Mucosa of rectum (tissue), 2 donors: ENCODE results near the gene GALNT6.
"Not testable (repeated sequence)": the region's sequence is repeated elsewhere in the genome, so short reads cannot be mapped to it uniquely, and the experiment has no call there.

Experiments used
- H3K27ac ChIP-seq, 2 donors: one replicate each; pipeline ENCODE4 v1.7.0; 2013; ENCODE audit warnings: inconsistent platforms in 2 of 2, low read depth in 2 of 2, low read length in 2 of 2
- H3K27me3 ChIP-seq, 2 donors: one replicate each; pipeline ENCODE4 v1.7.0; 2013; ENCODE audit warnings: low read length in 2 of 2; ENCODE audit not compliant: control insufficient read depth in 2 of 2, insufficient read depth in 2 of 2
- H3K36me3 ChIP-seq, 2 donors: one replicate each; pipeline ENCODE4 v1.7.0; 2013; ENCODE audit warnings: low read length in 2 of 2; ENCODE audit not compliant: control insufficient read depth in 2 of 2, insufficient read depth in 2 of 2
- H3K4me1 ChIP-seq, 2 donors: one replicate each; pipeline ENCODE4 v1.7.0; 2013; ENCODE audit warnings: low read length in 2 of 2, mild to moderate bottlenecking in 1 of 2; ENCODE audit not compliant: control insufficient read depth in 2 of 2, insufficient read depth in 2 of 2
- H3K4me3 ChIP-seq, 2 donors: one replicate each; pipeline ENCODE4 v1.7.0; 2013; ENCODE audit warnings: low read length in 2 of 2
- H3K9ac ChIP-seq, 2 donors: one replicate each; pipeline ENCODE4 v1.7.0; 2013; ENCODE audit warnings: low read length in 2 of 2, low read depth in 1 of 2, mild to moderate bottlenecking in 1 of 2
- H3K9me3 ChIP-seq, 2 donors: one replicate each; pipeline ENCODE4 v1.7.0; 2013; ENCODE audit warnings: low read length in 2 of 2; ENCODE audit not compliant: control insufficient read depth in 2 of 2
- donor health status: healthy.
- donor health status: Normal muscosa, but diverticular disease.

GALNT6 gene

DNA sequence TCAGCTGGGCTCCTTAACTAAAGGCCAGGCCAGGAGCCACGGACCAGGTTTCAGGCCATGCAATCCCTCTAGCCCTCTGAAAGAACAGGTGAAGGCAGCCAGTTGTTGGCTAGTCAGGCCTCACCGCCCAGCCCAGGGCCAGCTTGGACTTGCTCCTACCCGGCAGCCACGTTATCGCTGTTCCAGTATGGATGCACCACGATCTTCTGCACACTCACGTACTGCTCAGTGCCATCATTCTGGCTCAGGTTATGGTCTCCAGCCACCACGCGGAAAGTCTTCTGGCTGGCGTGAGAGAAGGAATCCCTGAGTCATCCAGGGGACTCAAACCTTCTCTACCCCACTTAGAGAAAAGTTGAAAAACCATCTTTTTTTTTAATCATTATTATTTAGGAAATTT is 48.8 kb downstream of the GALNT6 start:
- Histone ChIP-seq H3K27me3 (no peaks in the 10 kb centered on the region), H3K9me3 (no peaks in the 10 kb centered on the region), H3K27ac (no peak overlapping the region), H3K9ac (no peak overlapping the region), H3K4me3 (no peak overlapping the region), H3K4me1 (peaks cover 0 to 5% of the 10 kb centered on the region in 2 donors), H3K36me3 (no peaks in the 10 kb centered on the region)

DNA sequence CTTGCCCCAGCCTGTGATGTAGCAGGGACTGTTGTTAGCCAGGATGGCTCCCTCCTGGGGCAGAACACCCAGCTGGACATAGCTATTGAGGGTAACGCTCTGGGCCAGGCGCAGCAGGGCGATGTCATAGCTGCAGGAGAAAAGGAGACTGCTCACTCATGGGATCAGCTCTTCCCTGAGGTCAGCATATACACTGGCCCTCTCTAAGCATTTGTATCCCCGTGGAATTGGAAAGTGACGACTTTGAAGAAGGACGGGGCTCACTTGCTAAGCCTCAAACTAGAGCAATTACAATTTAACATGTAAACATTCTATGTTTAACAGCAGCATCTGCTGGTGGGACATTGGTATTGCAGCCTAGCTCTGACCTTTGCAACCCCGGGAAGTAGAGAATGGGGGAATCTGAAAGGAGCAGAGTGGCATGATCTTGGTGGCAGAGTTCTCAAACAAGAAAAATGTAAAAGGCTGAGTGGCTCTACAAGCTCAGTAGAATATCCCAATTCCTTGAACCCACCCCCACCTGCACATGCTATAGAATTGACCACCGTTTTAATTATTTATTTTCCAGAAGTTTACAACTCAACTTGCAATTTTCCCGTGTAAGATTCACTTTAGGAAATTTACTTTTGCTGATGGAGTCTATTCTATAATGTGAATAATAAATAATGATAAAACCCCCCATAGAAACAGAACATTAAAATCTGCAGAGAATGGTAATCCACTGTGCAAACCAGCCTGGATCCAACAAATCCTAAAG is 49.8 kb downstream of the GALNT6 start:
- H3K9ac ChIP-seq, result peak overlapping the region in 1 of 2 donors; percentile 40
- no peaks in the 10 kb centered on the region for H3K36me3 ChIP-seq
- H3K9me3 ChIP-seq, result no peaks in the 10 kb centered on the region
- peaks cover 0 to 5% of the 10 kb centered on the region in 2 donors for H3K4me1 ChIP-seq
- peak overlapping the region; percentile 57 to 61 for H3K4me3 ChIP-seq
- H3K27ac ChIP-seq, result no peak overlapping the region
- H3K27me3 ChIP-seq, result no peaks in the 10 kb centered on the region

DNA sequence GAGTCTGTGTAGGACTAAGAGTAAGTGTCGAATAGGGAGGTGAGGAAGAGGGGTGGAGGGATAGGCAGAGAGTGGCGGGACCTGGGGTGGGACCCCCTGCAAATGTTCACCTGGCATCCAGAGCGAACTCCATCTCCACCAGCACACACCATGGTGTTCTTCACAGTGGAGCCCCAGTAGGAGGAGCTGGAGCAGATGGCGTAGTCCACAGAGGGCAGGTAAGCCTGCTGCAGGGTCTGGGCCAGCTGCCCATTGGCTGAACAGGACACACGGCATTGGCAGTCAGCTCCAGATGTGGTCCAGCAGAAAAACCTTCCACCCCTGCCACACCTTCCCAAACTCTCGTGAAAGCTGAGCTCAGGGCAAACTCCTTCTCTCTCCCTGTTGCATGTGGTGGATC is 51.5 kb downstream of the GALNT6 start:
- H3K36me3 ChIP-seq, result no peaks in the 10 kb centered on the region
- peaks cover 2 to 9% of the 10 kb centered on the region in 2 donors for H3K4me1 ChIP-seq

DNA sequence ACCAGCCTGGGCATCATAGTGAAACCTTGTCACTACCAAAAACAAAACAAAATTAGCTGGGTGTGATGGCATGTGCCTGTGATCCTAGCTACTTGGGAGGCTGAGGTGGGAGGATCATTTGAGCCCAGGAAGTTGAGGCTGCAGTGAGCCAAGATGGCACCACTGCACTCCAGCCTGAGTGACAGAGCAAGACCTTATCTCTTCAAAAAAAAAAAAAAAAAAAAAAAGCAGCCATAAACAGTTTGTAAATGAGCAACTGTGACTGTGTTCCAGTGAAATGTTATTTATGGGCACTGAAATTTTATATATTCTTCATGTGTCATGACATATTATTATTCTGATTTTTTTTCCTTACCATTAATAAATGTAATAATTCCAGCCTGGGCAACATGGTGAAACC is 53.9 kb downstream of the GALNT6 start:
- H3K9ac ChIP-seq, H3K36me3 ChIP-seq, H3K9me3 ChIP-seq, H3K27ac ChIP-seq, H3K4me3 ChIP-seq, H3K27me3 ChIP-seq: not testable (repeated sequence)
- H3K4me1 ChIP-seq, result peaks cover 15% of the 10 kb centered on the region in 2 donors

More for the DNA sequence above, 51.5 kb downstream of the GALNT6 start:
- H3K27ac ChIP-seq, result no peak overlapping the region
- H3K27me3 ChIP-seq, result no peaks in the 10 kb centered on the region
- peak overlapping the region in 1 of 2 donors; percentile 14 for H3K9ac ChIP-seq
- no peaks in the 10 kb centered on the region for H3K9me3 ChIP-seq
- no peak overlapping the region for H3K4me3 ChIP-seq

DNA sequence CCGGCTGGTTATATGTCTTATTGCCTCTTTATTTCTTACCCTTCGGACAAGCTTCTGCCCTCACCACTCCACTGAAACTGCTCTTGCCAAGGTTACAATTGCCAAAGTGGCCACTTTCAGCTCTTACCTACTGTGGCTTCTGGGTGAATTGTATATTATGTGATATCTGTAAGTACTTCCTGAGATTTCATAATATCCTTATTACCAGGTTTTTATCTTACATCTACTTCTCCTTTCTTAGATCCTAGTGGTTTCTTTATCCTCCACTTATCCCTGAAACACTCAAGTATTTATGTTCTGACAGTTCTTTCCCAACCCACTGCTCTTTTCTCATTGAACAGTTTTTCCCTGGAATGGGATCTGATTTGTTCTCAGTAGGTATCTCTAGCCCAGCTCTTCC is 55.3 kb downstream of the GALNT6 start:
- Histone ChIP-seq H3K27me3 (no peaks in the 10 kb centered on the region), H3K27ac (no peak overlapping the region), H3K36me3 (no peaks in the 10 kb centered on the region), H3K4me3 (no peak overlapping the region), H3K9me3 (no peaks in the 10 kb centered on the region), H3K9ac (no peak overlapping the region), H3K4me1 (peaks cover 11 to 18% of the 10 kb centered on the region in 2 donors)

DNA sequence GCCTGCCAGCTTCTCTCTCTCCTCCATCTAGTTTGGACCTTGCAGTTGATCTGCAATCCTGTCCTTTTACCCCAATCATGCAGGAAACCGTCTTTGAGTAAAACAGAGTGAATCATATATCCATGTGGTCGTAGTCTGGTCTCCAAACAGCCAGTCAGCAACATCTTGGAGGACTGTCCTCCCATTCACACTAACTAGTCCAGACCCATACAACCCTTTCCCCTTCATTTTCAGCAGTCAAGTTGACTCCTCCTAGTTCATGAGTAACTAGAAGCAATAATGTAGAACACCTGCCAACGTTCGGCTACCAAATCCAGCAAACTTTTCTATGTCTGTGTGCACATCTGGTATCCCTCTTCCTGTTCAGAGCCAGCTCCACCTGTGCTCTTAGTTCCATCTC is 56.4 kb downstream of the GALNT6 start:
- Histone ChIP-seq H3K4me3 (no peak overlapping the region), H3K36me3 (no peaks in the 10 kb centered on the region), H3K4me1 (peaks cover 11 to 18% of the 10 kb centered on the region in 2 donors), H3K27ac (peak overlapping the region; percentile 58 to 60), H3K27me3 (no peaks in the 10 kb centered on the region), H3K9me3 (no peaks in the 10 kb centered on the region), H3K9ac (no peak overlapping the region)

DNA sequence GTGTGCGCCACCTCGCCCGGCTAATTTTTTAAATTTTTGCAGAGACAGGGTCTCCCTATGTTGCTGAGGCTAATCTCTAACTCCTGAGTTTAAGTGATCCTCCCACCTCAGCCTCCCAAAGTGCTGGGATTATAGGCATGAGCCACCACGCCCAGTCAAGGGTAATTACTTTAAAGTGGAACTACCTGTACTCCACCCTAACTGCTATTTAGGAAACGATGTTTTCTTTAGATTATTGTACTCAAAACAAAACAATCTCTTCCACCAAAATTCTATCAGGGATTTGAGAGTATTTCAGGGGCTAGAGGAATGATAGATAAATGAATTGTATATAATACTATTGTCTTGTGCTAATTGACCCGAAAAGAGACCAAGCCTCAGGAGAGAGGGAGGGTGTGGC is 57.7 kb downstream of the GALNT6 start:
- H3K9me3 ChIP-seq, result no peaks in the 10 kb centered on the region
- H3K4me3 ChIP-seq, result no peak overlapping the region
- peak overlapping the region; percentile 56 to 63 for H3K27ac ChIP-seq
- peaks cover 17 to 23% of the 10 kb centered on the region in 2 donors for H3K4me1 ChIP-seq
- no peak overlapping the region for H3K9ac ChIP-seq
- H3K27me3 ChIP-seq, result no peaks in the 10 kb centered on the region
- no peaks in the 10 kb centered on the region for H3K36me3 ChIP-seq

DNA sequence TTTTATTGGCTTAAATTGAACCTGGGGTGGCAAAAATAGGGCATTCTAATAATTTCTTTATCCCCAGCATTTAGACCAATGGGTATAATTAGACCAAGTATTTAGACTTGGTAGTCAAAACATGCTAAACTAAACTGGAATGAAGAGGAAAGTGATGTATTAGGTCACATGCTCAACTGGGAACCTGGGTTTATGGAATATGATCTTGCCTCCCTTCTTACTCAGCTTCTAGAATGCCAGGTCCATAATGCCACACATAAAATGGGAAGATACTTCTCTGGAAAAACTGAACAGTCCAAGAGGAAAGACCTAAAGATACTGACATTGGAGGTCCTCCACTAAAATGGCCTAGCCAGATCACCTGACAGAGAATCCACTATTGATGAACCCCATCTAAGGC is 61.0 kb downstream of the GALNT6 start:
- H3K27ac ChIP-seq, result no peak overlapping the region
- H3K27me3 ChIP-seq, result no peaks in the 10 kb centered on the region
- no peak overlapping the region for H3K4me3 ChIP-seq
- H3K36me3 ChIP-seq, result no peaks in the 10 kb centered on the region
- no peak overlapping the region for H3K9ac ChIP-seq
- H3K9me3 ChIP-seq, result no peaks in the 10 kb centered on the region
- H3K4me1 ChIP-seq, result peaks cover 21 to 36% of the 10 kb centered on the region in 2 donors

DNA sequence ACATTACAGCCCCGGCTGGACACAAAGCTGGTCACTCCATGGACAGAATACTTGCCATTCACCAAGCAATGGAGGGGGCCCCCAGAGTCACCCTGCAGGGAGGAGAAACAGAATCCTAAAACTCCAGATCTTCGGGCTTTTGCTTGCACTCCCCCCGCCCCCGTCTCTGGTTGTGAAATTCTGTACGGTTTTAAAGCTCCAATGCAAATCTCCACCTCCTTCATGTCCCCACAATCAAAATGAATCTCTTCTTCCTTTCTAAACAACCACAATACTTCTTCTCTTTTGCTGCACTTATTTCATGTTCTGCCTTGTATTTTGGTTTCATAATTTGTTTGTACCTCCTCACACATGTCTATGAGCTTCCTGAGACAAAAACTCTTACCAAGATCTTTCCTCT is 61.5 kb downstream of the GALNT6 start:
- no peak overlapping the region for H3K9ac ChIP-seq
- H3K4me1 ChIP-seq, result peaks cover 23 to 34% of the 10 kb centered on the region in 2 donors
- H3K9me3 ChIP-seq, result no peaks in the 10 kb centered on the region
- no peaks in the 10 kb centered on the region for H3K27me3 ChIP-seq
- H3K36me3 ChIP-seq, result no peaks in the 10 kb centered on the region
- no peak overlapping the region for H3K27ac ChIP-seq
- H3K4me3 ChIP-seq, result no peak overlapping the region

DNA sequence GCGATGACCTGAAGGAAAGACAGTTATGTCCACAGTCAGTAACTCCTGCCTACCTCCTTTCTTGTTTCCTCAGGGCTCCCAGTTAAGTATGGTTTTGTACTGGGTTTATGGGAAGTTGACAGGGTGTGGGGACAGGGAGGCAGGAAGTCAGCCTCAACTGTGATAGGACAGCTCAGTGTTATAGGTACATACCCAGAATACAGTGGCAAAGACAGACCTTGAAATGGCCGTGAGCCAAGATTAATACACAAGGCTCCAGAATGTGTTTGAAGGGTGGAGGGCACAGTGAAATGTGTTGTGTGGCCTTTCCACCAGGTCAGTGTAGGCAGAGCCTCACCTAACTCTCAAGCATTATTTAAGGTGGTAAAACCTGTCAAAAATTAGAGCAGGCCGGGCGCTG is 62.6 kb downstream of the GALNT6 start:
- H3K4me1 ChIP-seq, result peaks cover 20 to 24% of the 10 kb centered on the region in 2 donors
- no peak overlapping the region for H3K9ac ChIP-seq
- no peaks in the 10 kb centered on the region for H3K27me3 ChIP-seq
- peak overlapping the region in 1 of 2 donors; percentile 7 for H3K4me3 ChIP-seq
- no peaks in the 10 kb centered on the region for H3K36me3 ChIP-seq
- H3K9me3 ChIP-seq, result no peaks in the 10 kb centered on the region
- H3K27ac ChIP-seq, result peak overlapping the region in 1 of 2 donors; percentile 21
